Measurements from ENCODE around the gene DMBX1.

The DMBX1 gene

DNA sequence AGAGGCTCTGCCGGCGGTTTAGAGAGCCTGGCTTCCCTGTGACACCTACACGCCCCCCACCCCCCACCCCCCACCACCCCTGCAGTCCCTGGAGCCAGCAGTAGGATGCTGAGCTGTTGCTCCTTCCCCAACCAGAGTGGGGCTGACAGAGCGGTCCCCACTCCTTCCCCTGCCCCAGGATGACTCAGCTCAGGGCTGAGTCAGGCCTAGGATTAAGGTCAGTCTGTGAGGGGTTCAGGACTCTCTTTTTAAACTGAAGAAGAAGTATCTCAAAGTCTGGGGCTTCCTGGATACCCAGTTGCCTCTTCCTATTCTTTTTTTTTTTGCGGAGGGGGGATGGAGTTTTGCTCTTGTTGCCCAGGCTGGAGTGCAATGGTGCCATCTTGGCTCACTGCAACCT is 19.1 kb downstream of the DMBX1 start:
- no peak for DNase-seq

DNA sequence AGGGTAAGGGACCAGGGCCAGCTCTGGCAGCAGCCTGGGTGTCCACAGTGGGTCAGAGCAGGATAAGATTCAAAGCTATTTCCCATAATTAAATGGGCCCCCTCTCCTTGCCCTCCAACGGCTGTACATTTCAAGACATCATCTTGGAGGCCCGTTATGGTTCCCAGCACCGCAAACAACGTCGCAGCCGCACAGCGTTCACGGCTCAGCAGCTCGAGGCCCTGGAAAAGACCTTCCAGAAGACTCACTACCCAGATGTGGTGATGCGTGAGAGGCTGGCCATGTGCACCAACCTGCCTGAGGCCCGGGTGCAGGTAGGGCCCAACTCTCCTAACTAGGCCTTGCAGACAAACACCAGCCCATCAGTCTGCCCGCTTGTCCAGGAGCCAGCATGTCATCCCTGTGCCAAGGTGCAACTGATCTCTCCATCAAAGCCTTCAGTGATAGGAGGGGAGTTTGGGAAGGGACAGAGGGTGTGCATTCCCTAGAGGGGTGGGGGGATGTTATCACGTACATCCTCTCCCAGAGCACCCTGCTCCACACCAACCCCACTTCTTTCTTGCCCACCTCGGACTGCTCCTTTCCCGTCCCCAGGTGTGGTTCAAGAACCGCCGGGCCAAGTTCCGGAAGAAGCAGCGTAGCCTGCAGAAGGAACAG is 20.8 kb downstream of the DMBX1 start:
- no peak for DNase-seq

DNA sequence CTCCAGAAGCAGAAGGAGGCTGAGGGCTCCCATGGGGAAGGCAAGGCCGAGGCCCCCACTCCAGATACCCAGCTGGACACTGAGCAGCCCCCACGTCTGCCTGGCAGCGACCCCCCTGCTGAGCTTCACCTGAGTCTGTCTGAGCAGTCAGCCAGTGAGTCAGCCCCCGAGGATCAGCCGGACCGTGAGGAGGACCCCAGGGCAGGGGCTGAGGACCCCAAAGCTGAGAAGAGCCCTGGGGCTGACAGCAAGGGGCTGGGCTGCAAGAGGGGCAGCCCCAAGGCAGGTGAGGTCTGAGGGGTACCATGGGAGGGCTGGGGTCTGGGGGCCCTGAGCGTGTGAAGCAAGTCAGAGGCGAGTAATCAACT is 21.3 kb downstream of the DMBX1 start:
- no peak for DNase-seq

DNA sequence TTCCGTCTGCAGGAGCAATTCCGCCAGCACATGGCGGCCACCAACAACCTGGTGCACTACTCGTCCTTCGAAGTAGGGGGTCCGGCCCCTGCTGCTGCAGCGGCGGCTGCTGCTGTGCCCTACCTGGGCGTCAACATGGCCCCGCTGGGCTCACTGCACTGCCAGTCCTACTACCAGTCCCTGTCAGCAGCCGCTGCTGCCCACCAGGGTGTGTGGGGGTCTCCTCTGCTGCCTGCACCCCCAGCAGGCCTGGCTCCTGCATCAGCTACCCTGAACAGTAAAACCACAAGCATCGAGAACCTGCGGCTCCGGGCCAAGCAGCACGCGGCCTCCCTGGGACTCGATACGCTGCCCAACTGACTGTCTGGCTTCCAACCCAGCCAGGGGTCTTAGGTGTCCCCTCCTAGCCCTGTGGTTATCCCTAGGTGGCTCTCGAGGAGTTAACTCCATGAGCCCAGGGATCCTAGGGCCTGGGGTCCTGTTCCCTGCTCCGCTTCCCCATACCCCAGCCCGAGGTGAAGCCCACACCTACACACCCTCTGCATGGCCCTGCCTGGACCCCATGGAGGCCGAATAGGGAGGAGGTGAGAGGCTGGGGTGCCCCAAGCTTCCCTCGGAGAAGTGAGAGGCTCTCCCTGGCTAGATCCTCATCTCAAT is 22.6 kb downstream of the DMBX1 start:
- DNase-seq = no peak

DNA sequence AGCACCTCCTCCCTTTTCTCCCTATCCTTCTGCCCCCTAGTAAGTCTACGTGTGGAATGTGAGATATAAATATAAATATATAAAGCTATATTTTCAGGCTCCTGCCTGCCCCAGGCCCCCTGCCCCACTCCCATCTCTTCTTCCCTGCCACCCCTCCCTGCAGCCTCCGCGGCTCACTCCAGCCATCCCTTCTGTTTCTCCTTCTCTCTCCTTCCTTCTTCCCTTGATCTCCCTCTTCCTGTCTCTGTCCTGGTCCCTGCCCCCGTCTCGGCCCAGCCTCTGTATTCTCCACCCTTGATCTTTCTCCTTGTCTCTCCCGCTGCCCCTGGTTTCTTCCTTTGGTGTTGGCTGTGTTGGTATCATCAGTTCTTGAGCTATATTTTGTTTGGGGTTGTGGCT is 23.2 kb downstream of the DMBX1 start:
- DNase-seq = no peak

DNA sequence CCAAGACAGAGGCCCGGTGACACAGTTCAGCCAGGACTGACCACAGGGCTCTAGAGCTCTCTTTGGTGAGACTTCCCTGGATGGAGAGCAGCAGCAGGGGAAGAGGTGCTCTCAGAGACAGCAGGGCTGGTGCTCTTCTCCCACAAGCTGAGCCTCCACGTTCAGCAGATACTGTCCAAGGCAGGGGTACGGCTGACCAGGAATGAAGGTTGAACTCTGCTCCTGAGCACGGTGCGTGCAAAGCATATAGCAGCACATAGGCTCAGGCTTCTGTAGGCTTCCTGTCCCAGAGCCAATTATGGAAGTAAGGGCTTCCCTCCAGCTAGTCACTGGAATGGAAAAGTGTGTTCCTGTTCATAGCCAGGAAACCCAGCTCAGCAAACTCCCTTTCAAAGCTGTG is 23.9 kb downstream of the DMBX1 start:
- DNase-seq = no peak

DNA sequence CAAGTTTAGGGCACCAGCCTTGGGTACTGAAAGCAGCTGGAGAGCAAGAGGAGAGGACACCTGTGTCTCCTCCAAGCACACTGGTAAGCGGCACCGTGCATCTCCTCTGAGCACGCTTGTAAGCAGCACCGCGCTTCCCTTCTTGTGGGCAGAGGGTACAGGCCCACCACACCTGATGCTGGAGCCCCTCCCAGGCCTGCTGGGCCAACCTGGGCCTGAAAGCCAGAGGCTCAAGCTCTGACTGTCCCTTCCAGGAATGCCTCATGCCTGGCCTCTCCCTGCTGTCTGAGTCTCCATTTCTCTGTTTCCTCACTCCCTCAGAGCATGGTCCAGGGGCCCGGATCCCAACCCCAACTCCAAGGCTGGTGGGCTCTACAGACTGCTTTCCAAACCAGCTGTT is 25.9 kb downstream of the DMBX1 start:
- DNase-seq = no peak

DNA sequence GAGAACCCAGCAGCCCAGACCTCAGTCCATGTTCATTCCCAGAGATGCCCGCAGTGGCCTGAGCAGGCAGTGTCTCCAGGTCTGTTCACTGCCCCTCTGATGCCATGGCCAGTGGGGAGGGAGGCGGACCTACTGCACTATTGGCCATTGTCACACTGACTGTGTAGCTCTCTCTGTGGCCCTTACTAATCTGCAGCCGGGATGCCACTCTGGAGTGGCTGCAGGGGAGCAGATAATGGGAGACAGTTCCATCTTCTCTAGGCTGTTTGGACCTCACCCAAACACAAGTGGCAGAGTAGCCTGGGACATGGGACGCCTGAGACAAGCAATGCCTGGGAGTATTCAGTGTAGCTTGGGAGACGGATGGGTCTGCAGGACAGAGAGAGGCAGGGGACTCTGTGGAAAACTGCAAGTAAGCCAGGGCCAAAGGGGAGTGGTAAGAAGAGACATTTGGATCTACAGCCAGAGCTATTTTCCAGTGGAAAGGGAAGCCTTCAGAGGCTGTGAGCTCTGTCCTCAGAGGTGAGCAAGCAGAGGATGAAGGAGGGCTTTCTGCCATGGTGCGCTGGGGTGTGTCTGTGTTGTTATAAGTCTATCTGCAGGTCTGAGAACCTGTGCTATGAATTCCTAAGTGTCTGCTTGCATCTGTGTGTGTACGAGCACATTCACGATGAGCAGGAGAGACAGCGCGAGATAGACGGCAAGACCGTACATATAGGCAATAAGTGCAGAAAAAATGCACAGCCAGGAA is 26.7 kb downstream of the DMBX1 start:
- no peak for DNase-seq

DNA sequence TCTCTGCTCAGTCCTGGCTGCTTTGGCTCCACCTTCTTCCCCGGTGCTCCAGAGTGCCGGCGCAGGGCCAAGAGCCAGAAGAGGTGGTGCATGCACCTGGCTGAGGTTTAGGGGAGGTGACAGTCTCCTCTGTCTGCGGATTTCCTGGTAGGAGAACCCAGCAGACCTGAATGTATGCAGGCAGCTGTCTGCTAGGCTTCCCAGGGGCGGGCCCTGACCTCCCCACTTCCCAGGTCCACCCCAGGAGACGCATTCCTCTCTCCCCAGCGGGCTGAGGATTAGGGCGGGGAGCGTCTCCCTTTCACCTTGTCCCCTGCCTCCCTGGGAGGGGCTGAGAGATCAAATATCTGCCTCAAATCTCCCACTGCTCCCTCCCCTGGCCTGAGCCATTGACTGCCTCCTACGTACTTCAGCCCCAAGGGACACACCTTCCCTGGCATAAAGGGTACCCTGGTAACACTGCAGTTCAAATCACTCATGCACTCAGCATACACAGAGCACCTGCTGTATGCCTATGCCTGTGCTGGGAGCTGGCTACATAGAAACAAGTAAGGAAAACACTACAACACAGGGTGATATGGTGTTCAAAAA is 27.5 kb downstream of the DMBX1 start:
- DNase-seq = peak; percentile 92

DNA sequence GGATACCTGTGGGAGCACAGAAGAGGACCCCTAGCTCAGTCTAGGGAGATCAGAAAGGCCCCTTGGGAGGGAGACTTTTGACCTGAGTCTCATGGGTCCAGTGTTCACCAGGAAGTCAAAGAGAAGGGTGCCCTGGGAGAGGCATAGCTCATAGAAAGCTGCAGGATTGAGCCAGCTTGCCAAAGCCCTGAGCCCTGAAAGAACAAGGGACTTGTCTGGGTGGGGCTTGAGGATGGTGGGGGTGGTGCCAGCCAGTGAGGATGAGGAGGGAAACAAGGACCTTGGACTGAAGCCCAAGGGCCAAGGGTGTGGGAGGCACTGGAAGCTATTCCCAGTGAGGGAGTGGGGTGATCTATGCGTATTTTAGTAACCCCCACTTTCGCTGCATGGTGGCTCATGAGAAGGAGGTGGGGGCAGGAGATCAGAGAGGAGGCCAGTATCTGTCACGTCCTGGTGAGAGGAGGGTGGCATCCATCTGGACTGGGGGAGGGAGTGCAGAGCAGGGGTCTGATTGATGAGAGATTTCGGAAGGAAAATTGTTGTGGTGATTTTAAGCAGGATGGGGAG is 28.4 kb downstream of the DMBX1 start:
- no peak for DNase-seq

DNA sequence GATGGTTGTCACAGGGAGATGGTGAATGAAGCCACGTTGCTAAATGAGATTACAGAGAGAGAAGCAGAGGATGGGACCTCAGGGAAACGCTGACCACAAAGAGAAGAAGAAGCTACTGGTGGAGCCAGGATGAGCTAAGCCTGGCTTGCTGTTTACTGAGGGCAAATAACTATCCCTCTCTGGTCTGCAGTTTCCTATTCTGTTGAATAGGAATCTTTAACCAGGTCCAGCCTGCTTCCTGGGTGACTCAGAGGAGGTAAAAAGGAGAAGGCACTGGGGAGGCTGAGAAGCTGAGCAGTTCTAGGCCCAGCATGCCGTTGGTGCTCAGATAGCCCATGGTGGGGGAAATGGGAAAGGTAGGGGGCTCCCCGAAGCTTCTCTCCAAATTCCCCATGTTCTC is 29.6 kb downstream of the DMBX1 start:
- no peak for DNase-seq

DNA sequence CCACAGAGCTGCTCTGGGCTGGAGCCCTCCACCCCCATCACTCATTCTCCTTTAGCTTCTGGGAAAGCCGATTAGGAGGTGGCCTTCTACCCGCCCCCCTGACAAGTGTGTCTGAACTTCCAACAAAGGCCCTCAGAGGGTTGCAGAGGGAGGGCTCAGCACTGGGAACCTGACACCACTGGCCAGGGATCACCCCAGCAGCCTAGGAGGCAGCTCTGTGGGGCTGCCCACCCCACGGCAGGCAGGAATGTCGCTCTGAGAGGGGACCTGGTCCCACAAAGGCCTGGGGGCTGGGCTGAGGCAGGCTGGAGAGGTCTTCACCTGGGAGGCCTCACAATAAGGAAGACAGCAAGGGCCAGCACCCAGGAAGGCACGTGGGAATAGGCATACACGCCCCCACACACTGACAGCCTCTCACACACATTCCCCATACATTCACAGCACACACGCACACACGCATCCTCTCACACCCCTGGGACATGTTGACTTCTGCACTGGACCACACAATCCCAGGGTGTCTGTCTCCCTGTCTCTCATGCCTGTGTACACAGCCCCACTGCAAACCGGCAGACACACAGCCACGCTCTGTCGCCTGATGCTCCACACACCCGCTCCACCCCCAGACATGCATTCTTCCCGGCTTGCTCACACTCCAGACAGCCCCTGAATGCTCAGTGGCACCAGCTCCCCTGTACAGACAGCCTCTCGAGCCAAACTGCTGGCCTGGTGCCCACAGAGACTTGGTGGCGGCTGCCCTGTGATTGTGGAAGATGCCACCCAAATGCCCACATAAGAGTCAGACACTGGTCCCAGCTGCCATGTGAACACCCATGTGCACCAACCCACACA is 30.7 kb downstream of the DMBX1 start:
- peak; percentile 19 for DNase-seq

DNA sequence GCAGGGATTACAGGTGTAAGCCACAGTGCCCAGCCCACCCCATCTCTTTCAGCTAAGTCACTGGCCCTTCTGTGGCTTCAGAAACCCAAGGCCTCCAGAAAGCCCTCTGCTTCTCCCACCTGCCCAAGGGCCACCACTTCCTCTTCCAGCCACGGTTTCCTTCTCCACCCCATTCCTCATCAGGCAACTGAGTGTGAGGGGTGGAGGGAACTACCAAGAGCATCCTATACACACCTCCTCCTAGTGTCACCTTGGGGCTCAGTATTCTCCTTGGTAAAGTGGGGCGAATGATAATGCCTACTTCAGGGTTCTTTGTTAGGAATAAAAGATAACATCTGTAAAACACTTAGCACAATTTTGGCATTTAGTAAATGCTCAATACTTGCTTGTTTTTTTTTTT is 31.8 kb downstream of the DMBX1 start:
- DNase-seq = no peak

DNA sequence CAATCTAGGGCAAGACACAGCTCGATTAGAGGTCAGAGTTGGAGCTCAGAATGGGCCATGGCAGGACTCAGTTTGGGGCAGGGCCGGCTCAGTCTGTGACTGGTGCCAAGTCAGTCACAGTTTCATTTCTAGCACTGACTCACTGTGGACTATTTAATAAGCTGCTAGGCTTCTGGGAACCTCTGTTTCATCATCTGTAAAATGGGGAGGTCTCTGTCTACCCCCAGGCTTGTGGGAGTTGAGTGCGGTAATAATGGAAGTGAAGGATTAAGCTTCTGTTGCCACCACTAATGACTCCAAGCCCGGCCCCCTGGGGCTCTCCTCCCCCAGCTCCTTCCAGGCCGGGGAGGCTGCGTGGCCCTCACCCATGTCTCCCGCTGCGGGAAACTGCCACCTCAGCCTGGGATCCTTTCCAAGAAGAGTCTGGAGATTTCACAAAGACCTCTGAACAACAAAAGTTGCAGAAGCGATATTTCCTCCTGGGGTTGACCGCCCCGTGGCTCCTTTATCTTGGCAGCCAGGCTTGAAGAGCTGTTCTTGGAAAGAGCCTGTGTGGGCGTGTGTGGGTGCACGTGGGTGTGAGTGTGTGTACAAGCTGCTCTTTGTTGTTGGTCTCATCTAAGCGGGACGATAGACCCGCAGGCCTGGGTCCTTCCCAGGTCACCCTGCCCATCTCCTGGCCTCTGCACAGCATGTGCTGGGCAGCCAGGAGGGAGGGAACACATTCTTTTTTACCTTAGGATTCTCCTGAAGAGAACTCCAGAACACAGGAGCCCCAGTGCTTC is 32.7 kb downstream of the DMBX1 start:
- no peak for DNase-seq

DNA sequence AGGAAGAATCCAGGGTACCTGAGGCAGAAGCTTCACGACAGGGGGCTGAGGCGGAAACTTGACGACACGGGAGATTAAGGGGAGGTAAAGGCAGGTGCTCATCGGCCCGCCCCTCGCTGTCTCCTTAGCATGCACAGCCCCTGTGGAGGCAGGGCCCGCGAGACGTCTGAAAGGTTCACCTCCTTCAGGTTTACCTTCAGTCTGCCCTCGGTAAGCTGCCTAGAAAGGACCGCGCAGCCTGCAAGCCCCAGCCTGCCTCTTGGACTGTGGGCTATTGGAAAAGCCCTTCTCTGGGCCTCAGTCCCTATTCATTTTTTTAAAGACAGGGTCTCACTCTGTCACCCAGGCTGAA is 33.3 kb downstream of the DMBX1 start:
- no peak for DNase-seq

DNA sequence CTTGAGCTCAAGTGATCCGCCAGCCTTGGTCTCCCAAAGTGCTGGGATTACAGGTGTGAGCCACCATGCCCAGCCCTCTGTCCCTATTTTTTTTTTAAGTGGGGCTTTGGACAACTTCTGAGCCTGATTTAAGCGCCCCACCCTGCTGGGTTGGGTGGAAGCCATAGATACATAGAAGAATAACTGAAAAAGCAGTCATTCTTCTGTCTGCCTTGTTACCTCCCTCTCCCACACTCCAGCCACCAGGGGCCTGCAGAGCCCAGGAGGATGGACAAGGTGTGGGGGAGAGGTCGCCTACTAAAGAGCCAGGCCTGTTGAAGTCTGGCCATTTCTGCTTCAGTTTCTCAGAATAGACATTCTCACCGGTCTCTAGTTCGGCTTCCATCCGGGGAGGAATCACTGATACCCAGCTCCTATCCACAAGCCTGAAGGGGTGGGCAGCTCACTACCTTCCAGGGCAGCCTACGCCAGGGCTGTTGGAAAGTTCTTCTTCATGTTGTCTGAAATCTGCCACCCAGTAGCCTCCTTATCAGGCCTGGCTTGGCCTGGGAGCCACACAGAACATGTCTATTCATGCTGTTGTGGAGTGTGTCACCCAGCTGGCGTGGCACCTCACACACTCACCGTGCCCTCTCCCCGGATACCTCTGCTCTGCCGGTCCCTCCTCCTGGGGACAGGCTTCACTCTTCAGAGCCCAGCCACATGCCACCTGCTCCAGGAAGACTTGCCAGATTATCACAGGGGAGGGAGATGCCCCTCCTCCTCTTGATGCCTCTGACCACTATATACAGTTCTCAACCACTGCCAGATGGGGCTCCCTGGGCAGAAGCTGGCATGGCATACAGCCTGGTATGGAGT is 34.1 kb downstream of the DMBX1 start:
- peak; percentile 34 for DNase-seq

DNA sequence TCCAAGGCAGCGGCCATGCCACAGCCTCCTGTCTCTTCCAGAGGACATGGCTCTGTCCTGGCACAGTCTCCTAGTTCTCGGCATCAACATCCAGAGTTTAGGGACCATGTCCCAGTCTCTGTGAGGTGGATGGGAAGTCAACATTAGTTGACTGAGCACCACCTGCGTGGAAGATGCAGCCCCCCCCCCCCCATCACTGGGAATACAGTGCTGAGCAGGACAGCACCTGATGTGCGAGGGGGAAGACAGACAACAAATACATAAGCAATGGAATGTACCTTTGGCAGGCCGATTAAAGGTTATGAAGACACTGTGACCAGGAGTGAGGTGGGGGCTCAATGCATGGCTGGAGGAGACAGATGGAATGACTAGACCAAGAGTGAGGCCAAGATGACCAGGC is 35.2 kb downstream of the DMBX1 start:
- DNase-seq = no peak

DNA sequence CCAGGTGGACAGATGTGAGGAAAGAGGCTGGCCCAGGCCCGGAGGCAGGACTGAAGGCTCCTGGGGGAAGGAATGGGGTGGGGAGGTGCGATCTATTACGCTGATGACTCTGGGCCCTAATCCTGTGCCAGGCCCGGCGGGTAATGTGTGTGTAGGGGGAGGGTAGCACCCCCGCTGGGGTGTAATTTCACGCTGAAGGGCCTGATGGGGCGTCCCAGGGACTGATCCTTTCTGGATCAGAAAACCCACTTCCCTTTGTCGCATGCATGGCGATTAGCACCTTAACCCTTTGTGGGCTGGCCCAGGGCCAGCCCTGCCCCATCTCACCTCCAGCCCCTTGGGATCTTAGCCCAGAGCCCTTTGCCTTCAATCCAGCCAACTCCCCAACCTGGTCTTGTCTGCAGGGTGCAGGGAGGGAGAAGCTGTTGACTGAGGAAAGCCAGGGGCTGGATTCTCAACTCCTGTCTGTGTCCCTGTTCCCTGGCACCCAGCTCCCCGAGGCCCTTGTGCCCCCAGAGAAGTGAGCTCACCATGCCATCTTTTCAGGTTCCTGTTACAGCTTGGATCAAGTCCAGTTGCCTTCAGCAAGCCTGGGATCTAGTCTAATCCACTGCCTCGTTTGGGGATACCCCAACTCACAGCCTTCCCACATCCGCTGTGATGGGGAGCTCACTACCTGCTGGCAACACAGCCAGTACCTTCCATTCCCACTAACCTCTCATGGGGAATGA is 35.8 kb downstream of the DMBX1 start:
- no peak for DNase-seq

DNA sequence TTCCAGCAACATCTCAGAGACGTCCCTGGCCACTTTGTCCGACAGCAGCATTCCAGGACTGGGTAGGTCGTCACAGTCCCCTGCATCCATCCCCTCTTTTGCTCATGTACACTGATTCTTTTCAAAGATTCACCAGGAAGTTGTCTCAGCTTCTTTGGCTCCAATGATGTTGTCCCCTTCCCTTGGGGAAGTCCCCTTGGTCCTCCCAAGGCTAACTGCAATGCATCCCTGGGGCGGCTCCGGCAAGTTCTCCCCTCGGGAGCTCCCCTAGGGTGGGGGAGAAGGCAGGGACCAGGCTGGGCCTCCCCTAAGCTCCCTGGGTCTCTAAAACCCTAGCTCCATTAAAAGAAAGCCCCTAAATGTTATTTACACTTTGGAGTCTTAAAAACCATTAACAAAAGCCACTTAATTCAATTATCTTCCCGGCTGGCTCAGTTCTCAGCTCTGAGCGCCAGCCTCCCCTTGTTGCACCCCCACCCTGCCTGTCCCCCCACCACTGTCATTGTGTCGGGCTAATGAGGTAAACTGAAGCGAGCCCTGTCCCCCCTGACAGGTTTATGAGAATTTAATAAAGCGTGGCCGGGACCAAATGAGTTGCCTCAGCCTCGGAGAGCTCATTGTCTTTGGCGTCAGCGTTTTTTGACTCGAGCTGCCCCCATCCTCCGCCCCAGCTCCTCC is 36.5 kb downstream of the DMBX1 start:
- DNase-seq = no peak

Data from NCI-H510A treated with DMSO at 0.1 percent for 48 hours (cell line).